Measurements from ENCODE around the gene PPM1A.

Gene PPM1A

GRCh38 chr14:60253649-60254048 lies 4.6 kb downstream of the PPM1A start:
- no peak for DNase-seq (ENCODE audit: low read depth in 1 of 2, low spot score in 1 of 2)
- in situ Hi-C loops (cut with HindIII; ENCODE audit: low pct_unique_long_range_greater_than_20kb, low sequenced_read_pairs), result no loop called here
- no peak for TF ChIP-seq JUND (IDR thresholded peaks at IDR 0.05; ENCODE audit: low read depth)

GRCh38 chr14:60254176-60254575 lies 5.2 kb downstream of the PPM1A start:
- TF ChIP-seq JUND (IDR thresholded peaks at IDR 0.05; ENCODE audit: low read depth), result no peak
- in situ Hi-C loops (cut with HindIII; ENCODE audit: low pct_unique_long_range_greater_than_20kb, low sequenced_read_pairs), result no loop called here

GRCh38 chr14:60257865-60258264 lies 8.8 kb downstream of the PPM1A start:
- in situ Hi-C loops (cut with HindIII; ENCODE audit: low pct_unique_long_range_greater_than_20kb, low sequenced_read_pairs), result no loop called here
- TF ChIP-seq JUND (IDR thresholded peaks at IDR 0.05; ENCODE audit: low read depth), result no peak
- no peak for DNase-seq (ENCODE audit: low read depth in 1 of 2, low spot score in 1 of 2)

More at GRCh38 chr14:60254176-60254575, 5.2 kb downstream of the PPM1A start:
- DNase-seq (ENCODE audit: low read depth in 1 of 2, low spot score in 1 of 2), result no peak

- in situ Hi-C loops (cut with HindIII; ENCODE audit: low pct_unique_long_range_greater_than_20kb, low sequenced_read_pairs), result no loop called here
- DNase-seq (ENCODE audit: low read depth in 1 of 2, low spot score in 1 of 2), result no peak
- no peak for TF ChIP-seq JUND (IDR thresholded peaks at IDR 0.05; ENCODE audit: low read depth)
Observed at GRCh38 chr14:60265163-60265562, 16.1 kb downstream of the PPM1A start.

- no peak for TF ChIP-seq JUND (IDR thresholded peaks at IDR 0.05; ENCODE audit: low read depth)
- in situ Hi-C loops (cut with HindIII; ENCODE audit: low pct_unique_long_range_greater_than_20kb, low sequenced_read_pairs), result no loop called here
- DNase-seq (ENCODE audit: low read depth in 1 of 2, low spot score in 1 of 2), result peak in 1 of 2 experiments; percentile 61
Observed at GRCh38 chr14:60266021-60266937, 17.3 kb downstream of the PPM1A start.

GRCh38 chr14:60272177-60272576 lies 23.2 kb downstream of the PPM1A start:
- in situ Hi-C loops (cut with HindIII; ENCODE audit: low pct_unique_long_range_greater_than_20kb, low sequenced_read_pairs), result no loop called here
- no peak for TF ChIP-seq JUND (IDR thresholded peaks at IDR 0.05; ENCODE audit: low read depth)
- no peak for DNase-seq (ENCODE audit: low read depth in 1 of 2, low spot score in 1 of 2)

GRCh38 chr14:60273956-60274355 lies 24.9 kb downstream of the PPM1A start:
- in situ Hi-C loops (cut with HindIII; ENCODE audit: low pct_unique_long_range_greater_than_20kb, low sequenced_read_pairs), result no loop called here
- no peak for TF ChIP-seq JUND (IDR thresholded peaks at IDR 0.05; ENCODE audit: low read depth)
- no peak for DNase-seq (ENCODE audit: low read depth in 1 of 2, low spot score in 1 of 2)

- no peak for TF ChIP-seq JUND (IDR thresholded peaks at IDR 0.05; ENCODE audit: low read depth)
- no peak for DNase-seq (ENCODE audit: low read depth in 1 of 2, low spot score in 1 of 2)
- in situ Hi-C loops (cut with HindIII; ENCODE audit: low pct_unique_long_range_greater_than_20kb, low sequenced_read_pairs), result no loop called here
Observed at GRCh38 chr14:60274448-60274847, 25.4 kb downstream of the PPM1A start.

GRCh38 chr14:60275932-60276331 lies 26.9 kb downstream of the PPM1A start:
- no peak for DNase-seq (ENCODE audit: low read depth in 1 of 2, low spot score in 1 of 2)
- in situ Hi-C loops (cut with HindIII; ENCODE audit: low pct_unique_long_range_greater_than_20kb, low sequenced_read_pairs), result no loop called here
- no peak for TF ChIP-seq JUND (IDR thresholded peaks at IDR 0.05; ENCODE audit: low read depth)

GRCh38 chr14:60276347-60276746 lies 27.3 kb downstream of the PPM1A start:
- in situ Hi-C loops (cut with HindIII; ENCODE audit: low pct_unique_long_range_greater_than_20kb, low sequenced_read_pairs), result no loop called here
- no peak for DNase-seq (ENCODE audit: low read depth in 1 of 2, low spot score in 1 of 2)
- no peak for TF ChIP-seq JUND (IDR thresholded peaks at IDR 0.05; ENCODE audit: low read depth)

- no peak for DNase-seq (ENCODE audit: low read depth in 1 of 2, low spot score in 1 of 2)
- TF ChIP-seq JUND (IDR thresholded peaks at IDR 0.05; ENCODE audit: low read depth), result no peak
- in situ Hi-C loops (cut with HindIII; ENCODE audit: low pct_unique_long_range_greater_than_20kb, low sequenced_read_pairs), result no loop called here
Observed at GRCh38 chr14:60277605-60278190, 28.7 kb downstream of the PPM1A start.

- in situ Hi-C loops (cut with HindIII; ENCODE audit: low pct_unique_long_range_greater_than_20kb, low sequenced_read_pairs), result no loop called here
- DNase-seq (ENCODE audit: low read depth in 1 of 2, low spot score in 1 of 2), result no peak
- TF ChIP-seq JUND (IDR thresholded peaks at IDR 0.05; ENCODE audit: low read depth), result no peak
Observed at GRCh38 chr14:60278350-60278749, 29.3 kb downstream of the PPM1A start.

- in situ Hi-C loops (cut with HindIII; ENCODE audit: low pct_unique_long_range_greater_than_20kb, low sequenced_read_pairs), result no loop called here
- no peak for TF ChIP-seq JUND (IDR thresholded peaks at IDR 0.05; ENCODE audit: low read depth)
- no peak for DNase-seq (ENCODE audit: low read depth in 1 of 2, low spot score in 1 of 2)
Observed at GRCh38 chr14:60287452-60287851, 38.4 kb downstream of the PPM1A start.
